Astrocyte (in vitro differentiated cells and primary cell): ENCODE data around the gene RBM42. TPM values are rescaled to one million over a fixed set of nuclear protein-coding genes. Genes with fewer than 3 reads are reported as not detected.

Source experiments
- DNase-seq: peaks from one replicate; pipeline ENCODE4 v3.0.0-alpha.2; 2010; ENCODE audit warnings: low read depth
- FAIRE-seq: peaks from 2 replicates; lab custom pipeline; 2011; peaks lifted over from hg19 to GRCh38; lab: Jason Lieb, UNC
- H2AFZ ChIP-seq: 2 replicates; pipeline ENCODE4 v1.6.0; 2012; ENCODE audit warnings: low read depth, low read length, inconsistent platforms
- H3K27ac ChIP-seq: 2 replicates; pipeline ENCODE4 v1.5.1; 2011; ENCODE audit warnings: low read depth, low read length, inconsistent platforms
- H3K27me3 ChIP-seq: 2 replicates; pipeline ENCODE4 v1.6.0; 2011; ENCODE audit warnings: low read length, inconsistent platforms; ENCODE audit not compliant: insufficient read depth
- H3K36me3 ChIP-seq: 2 replicates; pipeline ENCODE4 v1.5.1; 2011; ENCODE audit warnings: low read length, inconsistent platforms; ENCODE audit not compliant: insufficient read depth
- H3K4me1 ChIP-seq: 2 replicates; pipeline ENCODE4 v1.5.1; 2011; ENCODE audit warnings: low read length, inconsistent platforms; ENCODE audit not compliant: insufficient read depth
- H3K4me2 ChIP-seq: 2 replicates; pipeline ENCODE4 v1.6.0; 2012; ENCODE audit warnings: low read length, inconsistent platforms
- H3K4me3 ChIP-seq: 2 replicates; pipeline ENCODE4 v1.5.1; 2011; ENCODE audit warnings: low read depth, mild to moderate bottlenecking, low read length, inconsistent platforms; ENCODE audit not compliant: insufficient read depth
- H3K79me2 ChIP-seq: 2 replicates; pipeline ENCODE4 v1.6.0; 2012; ENCODE audit warnings: mild to moderate bottlenecking, low read length, inconsistent platforms; ENCODE audit not compliant: insufficient read depth
- H3K9ac ChIP-seq: 2 replicates; pipeline ENCODE4 v1.6.0; 2012; ENCODE audit warnings: mild to moderate bottlenecking, low read length, inconsistent platforms
- H3K9me3 ChIP-seq: 2 replicates; pipeline ENCODE4 v1.5.1; 2012; ENCODE audit warnings: low read depth, mild to moderate bottlenecking, low read length, inconsistent platforms; ENCODE audit not compliant: insufficient read depth
- H4K20me1 ChIP-seq: 2 replicates; pipeline ENCODE4 v1.6.0; 2012; ENCODE audit warnings: low read length, inconsistent platforms; ENCODE audit not compliant: insufficient read depth
- H3K27ac Mint-ChIP-seq: one replicate; pipeline ENCODE4 v1.8.0; 2021; ENCODE audit warnings: mild to moderate bottlenecking, mixed read lengths; ENCODE audit not compliant: unreplicated experiment
- H3K27me3 Mint-ChIP-seq: one replicate; pipeline ENCODE4 v1.8.0; 2021; ENCODE audit warnings: low read depth, mixed read lengths; ENCODE audit not compliant: unreplicated experiment
- H3K36me3 Mint-ChIP-seq: one replicate; pipeline ENCODE4 v1.8.0; 2021; ENCODE audit warnings: low read depth, mixed read lengths; ENCODE audit not compliant: unreplicated experiment
- H3K4me1 Mint-ChIP-seq: one replicate; pipeline ENCODE4 v1.8.0; 2021; ENCODE audit warnings: low read depth, mixed read lengths; ENCODE audit not compliant: unreplicated experiment
- H3K4me3 Mint-ChIP-seq: one replicate; pipeline ENCODE4 v1.8.0; 2021; ENCODE audit warnings: mild to moderate bottlenecking, moderate library complexity, mixed read lengths; ENCODE audit not compliant: unreplicated experiment
- H3K9me3 Mint-ChIP-seq: one replicate; pipeline ENCODE4 v1.8.0; 2021; ENCODE audit warnings: mild to moderate bottlenecking, mixed read lengths; ENCODE audit not compliant: unreplicated experiment
- EZH2 ChIP-seq: IDR thresholded peaks from 2 replicates; pipeline ENCODE4 v1.6.1; 2012; ENCODE audit warnings: mild to moderate bottlenecking, low read length, inconsistent platforms; ENCODE audit not compliant: insufficient read depth
- total RNA-seq: library from RNA; stranded (reverse); gene quantifications from 2 replicates; pipeline ENCODE4 v1.2.1, GENCODE V29; 2021
- TF ChIP-seq, protein P1 (sequence below): IDR thresholded peaks from 2 replicates; pipeline ENCODE4 v1.5.1; 2011; ENCODE audit warnings: low read depth, mild to moderate bottlenecking, inconsistent platforms, low read length, moderate library complexity; ENCODE audit not compliant: insufficient read depth

RBM42 gene
- total RNA-seq, 1 donor from 2014 or later = 102 TPM

DNA sequence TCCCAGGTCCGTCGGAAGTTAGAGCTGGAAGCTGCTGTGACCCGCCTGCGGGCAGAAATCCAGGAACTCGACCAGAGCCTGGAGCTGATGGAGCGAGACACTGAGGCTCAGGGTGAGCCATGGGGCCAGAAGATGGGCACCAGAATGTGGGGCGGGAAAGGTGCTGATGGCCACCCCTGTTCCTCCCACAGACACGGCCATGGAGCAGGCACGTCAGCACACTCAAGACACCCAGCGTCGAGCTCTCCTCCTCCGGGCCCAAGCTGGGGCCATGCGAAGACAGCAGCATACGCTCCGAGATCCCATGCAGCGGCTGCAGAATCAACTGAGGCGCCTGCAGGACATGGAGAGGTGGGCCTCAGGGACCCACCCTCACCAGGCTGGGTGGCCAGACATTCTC is 13.8 kb upstream of the RBM42 start:
- no peaks in the 10 kb centered on the region for H3K9me3 Mint-ChIP-seq
- Histone ChIP-seq H3K4me1 (no peaks in the 10 kb centered on the region), H3K9ac (no peak overlapping the region), H3K9me3 (no peaks in the 10 kb centered on the region), H3K4me3 (no peak overlapping the region), H4K20me1 (no peaks in the 10 kb centered on the region), H3K79me2 (peaks cover 2% of the 10 kb centered on the region), H3K4me2 (no peak overlapping the region), H2AFZ (no peak overlapping the region), H3K27ac (no peak overlapping the region), H3K27me3 (no peaks in the 10 kb centered on the region), H3K36me3 (no peaks in the 10 kb centered on the region)
- no peak overlapping the region for H3K27ac Mint-ChIP-seq
- H3K4me1 Mint-ChIP-seq = no peaks in the 10 kb centered on the region
- no peak overlapping the region for H3K4me3 Mint-ChIP-seq
- H3K27me3 Mint-ChIP-seq = peaks cover 8% of the 10 kb centered on the region
- H3K36me3 Mint-ChIP-seq = no peaks in the 10 kb centered on the region
- TF ChIP-seq, protein P1, sequence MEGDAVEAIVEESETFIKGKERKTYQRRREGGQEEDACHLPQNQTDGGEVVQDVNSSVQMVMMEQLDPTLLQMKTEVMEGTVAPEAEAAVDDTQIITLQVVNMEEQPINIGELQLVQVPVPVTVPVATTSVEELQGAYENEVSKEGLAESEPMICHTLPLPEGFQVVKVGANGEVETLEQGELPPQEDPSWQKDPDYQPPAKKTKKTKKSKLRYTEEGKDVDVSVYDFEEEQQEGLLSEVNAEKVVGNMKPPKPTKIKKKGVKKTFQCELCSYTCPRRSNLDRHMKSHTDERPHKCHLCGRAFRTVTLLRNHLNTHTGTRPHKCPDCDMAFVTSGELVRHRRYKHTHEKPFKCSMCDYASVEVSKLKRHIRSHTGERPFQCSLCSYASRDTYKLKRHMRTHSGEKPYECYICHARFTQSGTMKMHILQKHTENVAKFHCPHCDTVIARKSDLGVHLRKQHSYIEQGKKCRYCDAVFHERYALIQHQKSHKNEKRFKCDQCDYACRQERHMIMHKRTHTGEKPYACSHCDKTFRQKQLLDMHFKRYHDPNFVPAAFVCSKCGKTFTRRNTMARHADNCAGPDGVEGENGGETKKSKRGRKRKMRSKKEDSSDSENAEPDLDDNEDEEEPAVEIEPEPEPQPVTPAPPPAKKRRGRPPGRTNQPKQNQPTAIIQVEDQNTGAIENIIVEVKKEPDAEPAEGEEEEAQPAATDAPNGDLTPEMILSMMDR = no peak
- no peak for TF ChIP-seq EZH2
- FAIRE-seq (no peak), DNase-seq (no peak)

DNA sequence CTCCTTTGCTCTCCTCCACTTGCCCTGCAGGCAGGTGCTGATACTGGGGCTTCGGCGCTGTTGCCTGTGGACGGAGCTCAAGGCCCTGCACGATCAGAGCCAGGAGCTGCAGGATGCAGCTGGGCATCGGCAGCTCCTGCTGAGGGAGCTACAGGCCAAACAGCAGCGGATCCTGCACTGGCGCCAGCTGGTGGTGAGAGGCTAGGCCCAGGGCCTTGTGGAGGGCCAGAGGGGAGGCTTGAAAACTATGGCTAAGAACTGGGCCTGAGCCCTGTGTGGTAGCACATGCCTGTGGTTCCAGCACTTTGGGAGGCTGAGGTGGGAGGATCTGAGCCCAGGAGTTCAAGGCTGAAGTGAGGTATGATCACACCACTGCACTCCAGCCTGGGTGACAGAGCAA is 10.0 kb upstream of the RBM42 start:
- no peaks in the 10 kb centered on the region for H4K20me1 ChIP-seq
- Mint-ChIP-seq H3K27me3 (peaks cover 1% of the 10 kb centered on the region), H3K27ac (no peak overlapping the region), H3K36me3 (peaks cover 4% of the 10 kb centered on the region), H3K9me3 (no peaks in the 10 kb centered on the region), H3K4me3 (no peak overlapping the region), H3K4me1 (no peaks in the 10 kb centered on the region)
- peaks cover 2% of the 10 kb centered on the region for H3K36me3 ChIP-seq
- no peak overlapping the region for H2AFZ ChIP-seq
- H3K27ac ChIP-seq = no peak overlapping the region
- no peak for DNase-seq
- H3K27me3 ChIP-seq = no peaks in the 10 kb centered on the region
- TF ChIP-seq, protein P1 = no peak
- TF ChIP-seq EZH2 = no peak
- no peak for FAIRE-seq
- no peak overlapping the region for H3K4me3 ChIP-seq
- no peaks in the 10 kb centered on the region for H3K4me1 ChIP-seq
- no peak overlapping the region for H3K9ac ChIP-seq
- H3K79me2 ChIP-seq = no peaks in the 10 kb centered on the region
- no peak overlapping the region for H3K4me2 ChIP-seq
- H3K9me3 ChIP-seq = no peaks in the 10 kb centered on the region

- no peak overlapping the region for H3K4me3 ChIP-seq
- no peak for DNase-seq
- H3K27me3 Mint-ChIP-seq = peaks cover 1% of the 10 kb centered on the region
- no peaks in the 10 kb centered on the region for H3K9me3 Mint-ChIP-seq
- no peak overlapping the region for H3K9ac ChIP-seq
- H3K36me3 ChIP-seq = peaks cover 2% of the 10 kb centered on the region
- no peak overlapping the region for H3K4me2 ChIP-seq
- no peaks in the 10 kb centered on the region for H3K9me3 ChIP-seq
- H3K79me2 ChIP-seq = no peaks in the 10 kb centered on the region
- no peak overlapping the region for H3K4me3 Mint-ChIP-seq
- TF ChIP-seq, protein P1 = no peak
- TF ChIP-seq EZH2 = no peak
- no peaks in the 10 kb centered on the region for H3K4me1 Mint-ChIP-seq
- no peak for FAIRE-seq
- peaks cover 4% of the 10 kb centered on the region for H3K36me3 Mint-ChIP-seq
- no peaks in the 10 kb centered on the region for H3K27me3 ChIP-seq
- H3K27ac Mint-ChIP-seq = no peak overlapping the region
- no peaks in the 10 kb centered on the region for H4K20me1 ChIP-seq
- H2AFZ ChIP-seq = no peak overlapping the region
- no peak overlapping the region for H3K27ac ChIP-seq
- no peaks in the 10 kb centered on the region for H3K4me1 ChIP-seq
These were observed 9.4 kb upstream of the RBM42 start for GRCh38 chr19:35619290-35619923.
